Measurements from ENCODE around the gene KICS2. TPM values are rescaled to one million over a fixed set of nuclear protein-coding genes. Genes with fewer than 3 reads are reported as not detected.

The KICS2 gene
- total RNA-seq, 1 experiment from 2014 or later, result 9.6 TPM

GRCh38 chr12:64186789-64187188 lies 35.3 kb downstream of the KICS2 start:
- peaks cover 9% of the 10 kb centered on the region for H3K4me1 ChIP-seq (ENCODE audit: control insufficient read depth, insufficient read depth, low read length)
- no peaks in the 10 kb centered on the region for H3K27me3 ChIP-seq (ENCODE audit: control insufficient read depth, insufficient read depth, low read length)
- no peak overlapping the region for H3K27ac ChIP-seq (ENCODE audit: low read length)
- no peak for DNase-seq (ENCODE audit: low read depth, low spot score)
- POLR2A ChIA-PET, result no interaction called here
- in situ Hi-C loops (cut with HindIII; ENCODE audit: low pct_unique_long_range_greater_than_20kb, low sequenced_read_pairs), result no loop called here
- BruUV-seq (replicated peaks), result no TSS peak
- H3K36me3 ChIP-seq (ENCODE audit: control insufficient read depth, insufficient read depth, low read length), result no peaks in the 10 kb centered on the region
- CTCF ChIA-PET, result no interaction called here
- no peak overlapping the region for H3K4me3 ChIP-seq (ENCODE audit: low read depth in 2 of 2, low read length in 2 of 2)
- ATAC-seq, result no peak
- intact Hi-C loops (cut with micrococcal nuclease; ENCODE audit: unreplicated experiment), result no loop called here
- peaks cover 8% of the 10 kb centered on the region; the same call in 1 of the 2 replicates for H3K9me3 ChIP-seq (ENCODE audit: control insufficient read depth, insufficient read depth, low read depth, low read length)
- no peak for TF ChIP-seq SIN3A (IDR thresholded peaks at IDR 0.05; ENCODE audit: borderline replicate concordance, insufficient read depth, low read depth, low read length)
- no peak for TF ChIP-seq REST (IDR thresholded peaks at IDR 0.05; ENCODE audit: insufficient read depth in 1 of 2, low read depth in 2 of 2, low read length in 1 of 2)
- no peak for TF ChIP-seq POLR2AphosphoS5 (IDR thresholded peaks at IDR 0.05; ENCODE audit: low read depth, low read length)
- no peak for TF ChIP-seq CTCF (IDR thresholded peaks at IDR 0.05)
- TF ChIP-seq TCF7L2 (IDR thresholded peaks at IDR 0.05; ENCODE audit: low read depth, low read length), result no peak

GRCh38 chr12:64184216-64184615 lies 37.9 kb downstream of the KICS2 start:
- intact Hi-C loops (cut with micrococcal nuclease; ENCODE audit: unreplicated experiment), result loop anchor here (5.0 kb wide), 1 partner anchor 342 kb away; the partner anchor contains the start of gene SRGAP1

More at GRCh38 chr12:64184216-64184615, 37.9 kb downstream of the KICS2 start:
- H3K27ac ChIP-seq (ENCODE audit: low read length), result no peak overlapping the region
- H3K4me1 ChIP-seq (ENCODE audit: control insufficient read depth, insufficient read depth, low read length), result peaks cover 22% of the 10 kb centered on the region
- no peak for DNase-seq (ENCODE audit: low read depth, low spot score)
- in situ Hi-C loops (cut with HindIII; ENCODE audit: low pct_unique_long_range_greater_than_20kb, low sequenced_read_pairs), result no loop called here
- H3K4me3 ChIP-seq (ENCODE audit: low read depth in 2 of 2, low read length in 2 of 2), result no peak overlapping the region
- TF ChIP-seq REST (IDR thresholded peaks at IDR 0.05; ENCODE audit: insufficient read depth in 1 of 2, low read depth in 2 of 2, low read length in 1 of 2) (no peak), TCF7L2 (IDR thresholded peaks at IDR 0.05; ENCODE audit: low read depth, low read length) (no peak), CTCF (IDR thresholded peaks at IDR 0.05) (no peak), SIN3A (IDR thresholded peaks at IDR 0.05; ENCODE audit: borderline replicate concordance, insufficient read depth, low read depth, low read length) (no peak), POLR2AphosphoS5 (IDR thresholded peaks at IDR 0.05; ENCODE audit: low read depth, low read length) (no peak)
- CTCF ChIA-PET, result no interaction called here
- ATAC-seq, result no peak
- peaks cover 8% of the 10 kb centered on the region; the same call in 1 of the 2 replicates for H3K9me3 ChIP-seq (ENCODE audit: control insufficient read depth, insufficient read depth, low read depth, low read length)
- POLR2A ChIA-PET, result interaction anchor here (0.6 kb wide), 1 partner anchor 529 kb away, joined by 3 read pairs; no protein-coding TSS in a partner anchor
- H3K27me3 ChIP-seq (ENCODE audit: control insufficient read depth, insufficient read depth, low read length), result no peaks in the 10 kb centered on the region
- no peaks in the 10 kb centered on the region for H3K36me3 ChIP-seq (ENCODE audit: control insufficient read depth, insufficient read depth, low read length)
- BruUV-seq (replicated peaks), result no TSS peak

Data from Panc1 (cell line).